ENCODE results near the gene SOBP. TPM values are rescaled to one million over a fixed set of nuclear protein-coding genes. Genes with fewer than 3 reads are reported as not detected.

Gene SOBP
- total RNA-seq, 4 donors from 2014 or later, result 0.26 to 1.5 (median 0.55) TPM

DNA sequence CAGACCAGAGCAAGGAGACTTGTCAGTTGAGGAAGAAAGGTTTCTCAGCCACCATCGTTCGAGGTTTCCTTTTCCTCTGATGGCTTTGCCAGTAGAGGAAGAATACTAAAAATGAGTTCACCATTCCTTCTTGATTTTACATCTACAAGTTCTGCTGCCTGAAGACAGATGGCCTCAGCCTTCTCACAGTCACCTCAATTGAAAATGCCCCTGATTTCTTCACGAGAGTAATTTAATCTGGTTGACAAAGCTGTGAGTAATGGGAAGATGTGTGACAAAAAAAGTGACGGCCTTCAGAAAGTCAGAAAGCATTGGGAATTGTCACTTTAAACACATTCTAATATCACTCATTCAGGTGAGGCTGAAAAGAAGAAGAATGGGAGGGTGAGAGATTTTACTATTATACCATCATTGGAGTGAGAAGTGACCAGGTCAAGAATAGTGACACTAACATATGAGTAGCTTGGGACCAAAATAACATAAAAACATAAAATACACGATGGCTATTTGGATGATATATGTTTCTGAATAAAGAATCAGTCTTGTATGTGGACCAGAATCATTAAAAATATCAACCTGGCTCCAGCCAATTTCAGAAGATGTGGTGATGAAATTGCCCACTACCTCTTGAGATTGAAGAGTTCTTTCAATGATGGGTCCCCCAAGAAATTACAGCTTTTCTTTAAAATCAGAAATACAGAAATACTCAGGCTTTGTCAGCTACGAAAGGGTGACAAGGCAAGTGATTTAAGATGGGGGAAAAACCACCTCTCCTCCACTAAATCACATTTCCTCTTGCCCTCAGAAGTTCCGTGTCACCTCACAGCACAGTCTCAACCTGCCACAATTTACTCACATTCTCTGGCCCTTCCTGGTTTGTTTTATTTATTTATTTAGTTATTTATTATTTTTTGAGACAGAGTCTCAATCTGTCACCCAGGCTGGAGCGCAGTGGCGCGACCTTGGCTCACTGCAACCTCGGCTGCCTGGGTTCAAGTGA lies 147.7 kb downstream of the SOBP start:
- 88% methylated on average over 11 of the region's 11 CpGs for WGBS
- H3K9me3 ChIP-seq, result no peaks in the 10 kb centered on the region
- H3K27me3 ChIP-seq, result peaks cover 20% of the 10 kb centered on the region
- no peak overlapping the region for H3K4me3 ChIP-seq
- H3K27ac ChIP-seq, result no peak overlapping the region
- TF ChIP-seq CTCF (IDR thresholded peaks at IDR 0.05) (no peak), POLR2A (IDR thresholded peaks at IDR 0.05) (no peak), POLR2AphosphoS5 (IDR thresholded peaks at IDR 0.05) (no peak), EP300 (IDR thresholded peaks at IDR 0.05) (no peak)
- DNase-seq (ENCODE audit: low spot score in 2 of 2), result no peak
- no peaks in the 10 kb centered on the region for H3K36me3 ChIP-seq
- peaks cover 13% of the 10 kb centered on the region for H3K4me1 ChIP-seq

DNA sequence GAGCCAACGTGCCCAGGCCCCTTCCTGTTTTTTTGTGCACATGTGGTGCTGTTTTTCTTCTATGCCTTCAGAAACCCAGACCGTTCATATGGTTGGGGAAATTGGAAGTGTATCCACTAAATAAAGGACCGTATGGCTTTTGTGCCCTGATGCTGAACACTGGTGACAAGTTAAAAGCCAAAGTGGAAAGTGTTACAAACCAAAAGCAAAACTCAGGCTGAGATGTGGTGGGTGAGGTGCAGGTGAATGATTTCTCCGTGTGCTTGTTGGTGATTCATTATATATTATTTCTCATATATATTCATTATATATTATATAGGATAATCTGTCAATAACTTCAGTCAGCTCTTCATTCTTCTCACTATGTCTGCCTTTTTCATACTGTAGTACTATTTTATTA lies 148.6 kb downstream of the SOBP start:
- no peak for DNase-seq (ENCODE audit: low spot score in 2 of 2)
- no peak overlapping the region for H3K4me3 ChIP-seq
- no peaks in the 10 kb centered on the region for H3K36me3 ChIP-seq
- H3K27me3 ChIP-seq, result peaks cover 19% of the 10 kb centered on the region
- 85% methylated on average over 4 of the region's 4 CpGs for WGBS
- H3K9me3 ChIP-seq, result no peaks in the 10 kb centered on the region
- no peak for TF ChIP-seq EP300 (IDR thresholded peaks at IDR 0.05)
- no peak for TF ChIP-seq CTCF (IDR thresholded peaks at IDR 0.05)
- no peak for TF ChIP-seq POLR2AphosphoS5 (IDR thresholded peaks at IDR 0.05)
- TF ChIP-seq POLR2A (IDR thresholded peaks at IDR 0.05), result no peak
- H3K27ac ChIP-seq, result no peak overlapping the region
- H3K4me1 ChIP-seq, result peaks cover 13% of the 10 kb centered on the region

GRCh38 chr6:107639511-107639910 lies 149.6 kb downstream of the SOBP start:
- Histone ChIP-seq H3K36me3 (no peaks in the 10 kb centered on the region), H3K9me3 (no peaks in the 10 kb centered on the region), H3K27ac (no peak overlapping the region), H3K4me1 (peaks cover 8% of the 10 kb centered on the region), H3K4me3 (no peak overlapping the region), H3K27me3 (peaks cover 9% of the 10 kb centered on the region)
- 35% methylated on average over 2 of the region's 2 CpGs for WGBS
- TF ChIP-seq EP300 (IDR thresholded peaks at IDR 0.05), result no peak
- TF ChIP-seq POLR2A (IDR thresholded peaks at IDR 0.05), result no peak
- no peak for TF ChIP-seq CTCF (IDR thresholded peaks at IDR 0.05)
- no peak for TF ChIP-seq POLR2AphosphoS5 (IDR thresholded peaks at IDR 0.05)
- DNase-seq (ENCODE audit: low spot score in 2 of 2), result no peak

GRCh38 chr6:107641071-107641470 lies 151.2 kb downstream of the SOBP start:
- H3K9me3 ChIP-seq, result no peaks in the 10 kb centered on the region
- H3K27ac ChIP-seq, result no peak overlapping the region
- WGBS, result 90% methylated on average over 1 of the region's 1 CpG
- no peak overlapping the region for H3K4me3 ChIP-seq
- DNase-seq (ENCODE audit: low spot score in 2 of 2), result no peak
- H3K4me1 ChIP-seq, result peaks cover 3% of the 10 kb centered on the region
- TF ChIP-seq CTCF (IDR thresholded peaks at IDR 0.05), result no peak
- no peak for TF ChIP-seq EP300 (IDR thresholded peaks at IDR 0.05)
- no peak for TF ChIP-seq POLR2AphosphoS5 (IDR thresholded peaks at IDR 0.05)
- TF ChIP-seq POLR2A (IDR thresholded peaks at IDR 0.05), result no peak
- no peaks in the 10 kb centered on the region for H3K36me3 ChIP-seq
- no peaks in the 10 kb centered on the region for H3K27me3 ChIP-seq

GRCh38 chr6:107641500-107641941 lies 151.6 kb downstream of the SOBP start:
- no peaks in the 10 kb centered on the region for H3K36me3 ChIP-seq
- DNase-seq (ENCODE audit: low spot score in 2 of 2), result no peak
- WGBS, result 77% methylated on average over 14 of the region's 14 CpGs
- TF ChIP-seq EP300 (IDR thresholded peaks at IDR 0.05) (no peak), POLR2AphosphoS5 (IDR thresholded peaks at IDR 0.05) (no peak)
- no peaks in the 10 kb centered on the region for H3K9me3 ChIP-seq
- H3K27me3 ChIP-seq, result no peaks in the 10 kb centered on the region
- H3K27ac ChIP-seq, result no peak overlapping the region
- H3K4me1 ChIP-seq, result peaks cover 6% of the 10 kb centered on the region
- no peak overlapping the region for H3K4me3 ChIP-seq
